Daoy (cell line): ENCODE measurements around the gene SMG6. TPM values are rescaled to one million over a fixed set of nuclear protein-coding genes. Genes with fewer than 3 reads are reported as not detected.
"Not testable (repeated sequence)": the region's sequence is repeated elsewhere in the genome, so short reads cannot be mapped to it uniquely, and the experiment has no call there.

Experiments
- DNase-seq: peaks from one replicate; pipeline ENCODE4 v3.0.0-alpha.2; 2015; ENCODE audit warnings: low read depth
- total RNA-seq: library from RNA; depleted of rRNA; stranded (reverse); fragments of >200 nt; shearing (Covaris generic); gene quantifications from 2 replicates; pipeline ENCODE4 v1.2.3, GENCODE V29; 2014

The SMG6 gene
- total RNA-seq, 1 experiment from 2014 or later, result 23.8 TPM

DNA sequence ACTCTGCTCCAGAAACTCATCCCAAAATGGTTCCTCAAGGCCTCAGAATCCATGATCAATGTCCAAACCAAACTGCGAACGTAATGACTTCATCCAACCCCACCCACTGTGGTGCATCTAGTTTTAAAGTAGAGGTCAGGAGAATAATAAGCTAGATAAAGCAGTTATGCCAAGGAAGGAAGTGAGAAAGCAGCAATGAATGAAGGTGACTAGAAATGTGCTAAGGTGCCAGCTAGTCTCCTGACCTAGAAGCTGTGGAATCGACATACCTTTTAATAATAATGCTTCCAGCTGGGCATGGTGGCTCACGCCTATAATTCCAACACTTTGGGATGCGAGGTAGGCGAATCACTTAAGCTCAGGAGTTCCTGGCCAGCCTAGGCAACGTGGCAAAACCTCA lies 99.2 kb downstream of the SMG6 start:
- DNase-seq, result no peak

DNA sequence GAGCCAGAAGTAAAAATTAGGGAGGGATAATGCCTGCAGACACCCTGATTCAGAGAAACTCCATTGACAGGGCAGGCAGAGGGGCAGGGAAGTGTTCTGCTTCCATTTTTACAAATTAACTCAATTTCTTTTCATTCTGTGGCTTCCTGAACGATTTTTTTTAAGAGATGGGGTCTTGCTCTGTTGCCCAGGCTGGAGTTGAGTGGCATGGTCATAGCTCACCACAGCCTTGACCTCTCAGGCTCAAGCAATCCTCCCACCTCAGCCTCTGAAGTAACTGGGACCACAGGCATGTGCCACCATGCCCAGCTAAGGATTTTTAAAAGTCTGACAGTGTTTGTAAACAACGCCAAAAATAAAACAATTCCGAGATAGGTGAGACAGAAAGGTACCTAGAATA lies 99.8 kb downstream of the SMG6 start:
- no peak for DNase-seq

DNA sequence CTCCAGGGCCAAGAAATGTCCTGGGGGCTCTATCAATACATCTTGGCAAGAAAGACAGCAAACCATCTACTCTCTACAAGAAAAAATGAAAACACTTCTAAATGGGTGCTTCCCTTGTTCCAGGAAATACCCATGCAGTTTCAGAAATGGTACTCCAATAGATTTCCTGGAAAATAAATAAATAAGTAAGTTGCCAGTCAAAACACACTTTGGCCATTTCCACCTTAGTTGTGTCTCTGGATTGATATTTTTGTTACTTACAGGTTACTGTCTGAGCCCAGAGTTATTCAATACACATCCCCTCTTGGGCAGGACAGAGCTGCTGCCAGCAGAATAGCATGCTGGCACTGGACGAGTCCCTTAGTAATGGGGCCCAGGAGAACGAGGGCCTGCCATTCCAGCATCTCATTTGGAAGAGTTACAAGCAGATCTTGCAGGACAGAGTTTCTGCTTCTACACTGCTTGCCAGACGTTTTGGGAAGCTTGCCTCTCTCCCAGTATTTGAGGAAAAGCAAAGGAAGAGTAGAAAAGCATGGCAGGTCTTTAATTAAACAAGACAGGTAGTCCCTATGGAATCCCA lies 100.5 kb downstream of the SMG6 start:
- DNase-seq, result no peak

DNA sequence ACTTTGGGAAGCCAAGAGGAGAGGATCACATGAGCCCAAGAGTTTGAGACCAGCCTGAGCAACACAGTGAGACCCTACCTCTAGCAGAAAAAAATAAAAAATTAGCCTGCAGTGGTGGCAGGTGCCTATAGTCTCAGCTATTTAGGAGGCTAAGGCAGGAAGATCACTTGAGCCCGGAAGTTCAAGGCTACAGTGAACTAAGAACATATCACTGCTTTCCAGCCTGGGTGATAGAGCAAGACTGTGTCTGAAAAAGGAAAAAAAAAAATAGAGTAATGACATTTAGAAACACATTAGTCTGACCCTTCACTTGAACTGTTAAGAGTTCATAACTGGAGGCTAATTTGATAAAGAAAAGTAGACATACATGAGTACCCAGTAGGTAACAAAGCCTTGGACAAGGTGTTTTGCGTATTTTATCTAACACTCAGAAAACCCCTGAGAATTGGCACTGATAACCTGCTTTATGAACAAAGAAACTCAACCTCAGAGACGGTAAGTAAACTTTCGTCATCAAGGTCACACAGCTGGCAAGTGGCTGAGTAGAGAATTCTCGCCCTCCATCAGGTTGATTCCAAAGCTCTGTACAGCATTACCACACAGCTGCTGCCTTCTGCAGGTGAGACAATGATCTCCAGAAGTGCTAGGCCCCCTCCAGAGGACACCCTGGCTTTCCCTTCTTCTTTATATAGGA lies 101.1 kb downstream of the SMG6 start:
- no peak for DNase-seq

DNA sequence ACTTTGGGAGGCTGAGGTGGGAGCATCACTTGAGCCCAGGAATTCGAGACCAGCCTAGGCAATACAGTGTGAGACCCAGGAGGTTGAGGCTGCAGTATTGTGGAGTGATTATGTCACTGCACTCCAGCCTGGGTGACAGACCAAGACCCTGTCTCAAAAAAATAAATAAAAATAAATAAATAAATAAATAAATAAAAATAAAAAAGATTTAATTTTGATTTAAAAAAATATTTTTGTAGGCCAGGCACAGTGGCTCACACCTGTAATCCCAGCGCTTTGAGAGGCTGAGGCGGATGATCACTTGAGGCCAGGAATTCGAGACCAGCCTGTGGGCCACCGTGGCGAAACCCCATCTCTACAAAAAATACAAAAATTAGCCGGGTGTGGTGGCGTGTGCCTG lies 104.2 kb downstream of the SMG6 start:
- not testable (repeated sequence) for DNase-seq

DNA sequence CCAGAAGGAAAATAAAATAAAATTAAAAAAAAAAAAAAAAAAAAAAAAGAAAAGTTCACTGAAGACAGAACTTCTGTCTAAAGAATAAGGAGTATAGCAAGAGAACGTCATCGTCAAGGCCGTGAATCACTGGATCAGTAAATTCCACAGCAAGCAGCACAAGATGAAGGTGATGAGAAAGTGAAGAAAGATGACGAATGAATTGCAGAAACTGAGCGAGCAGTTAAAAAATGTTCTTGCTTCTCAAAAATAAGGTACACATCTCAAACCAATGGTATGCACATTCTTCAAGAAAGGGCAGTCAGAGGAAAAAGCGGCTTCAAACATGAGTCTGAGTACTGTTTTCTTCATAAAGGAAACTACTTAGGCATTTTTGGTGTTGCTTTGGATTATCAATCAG lies 104.7 kb downstream of the SMG6 start:
- DNase-seq, result no peak

DNA sequence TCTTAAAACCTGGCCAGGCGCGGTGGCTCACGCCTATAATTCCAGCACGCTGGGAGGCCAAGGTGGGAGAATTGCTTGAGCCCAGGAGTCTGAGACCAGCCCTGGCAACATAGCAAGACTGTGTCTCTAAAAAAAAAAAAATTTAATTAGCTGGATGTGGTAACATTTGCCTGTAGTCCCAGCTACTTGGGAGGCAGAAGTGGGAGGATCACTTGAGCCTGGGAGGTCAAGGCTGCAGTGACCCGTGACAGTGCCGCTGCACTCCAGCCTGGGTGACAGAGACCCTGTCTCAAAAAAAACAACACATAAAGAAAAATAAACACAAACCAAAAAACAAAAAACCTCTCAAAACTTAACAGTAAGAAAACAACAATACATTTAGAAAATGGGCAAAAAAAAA lies 106.3 kb downstream of the SMG6 start:
- no peak for DNase-seq

DNA sequence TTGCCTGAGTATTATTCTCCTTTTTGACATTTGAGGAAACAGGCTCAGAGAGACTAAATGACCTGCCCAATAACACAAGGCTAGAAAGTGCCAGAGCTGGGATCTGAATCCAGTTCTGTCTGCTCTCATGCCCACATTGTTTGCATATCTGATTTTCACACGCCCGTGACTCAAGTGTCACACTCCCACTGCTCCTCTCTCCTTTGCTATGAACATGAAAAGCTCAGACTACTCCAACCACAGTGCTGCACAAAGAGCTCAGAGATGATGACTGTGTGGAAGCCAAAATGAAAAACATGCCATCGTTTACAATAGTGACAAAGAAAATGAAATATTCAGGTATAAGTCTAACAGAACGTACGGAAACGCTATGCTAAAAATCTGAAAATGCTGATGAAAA lies 107.9 kb downstream of the SMG6 start:
- DNase-seq, result peak; percentile 68

DNA sequence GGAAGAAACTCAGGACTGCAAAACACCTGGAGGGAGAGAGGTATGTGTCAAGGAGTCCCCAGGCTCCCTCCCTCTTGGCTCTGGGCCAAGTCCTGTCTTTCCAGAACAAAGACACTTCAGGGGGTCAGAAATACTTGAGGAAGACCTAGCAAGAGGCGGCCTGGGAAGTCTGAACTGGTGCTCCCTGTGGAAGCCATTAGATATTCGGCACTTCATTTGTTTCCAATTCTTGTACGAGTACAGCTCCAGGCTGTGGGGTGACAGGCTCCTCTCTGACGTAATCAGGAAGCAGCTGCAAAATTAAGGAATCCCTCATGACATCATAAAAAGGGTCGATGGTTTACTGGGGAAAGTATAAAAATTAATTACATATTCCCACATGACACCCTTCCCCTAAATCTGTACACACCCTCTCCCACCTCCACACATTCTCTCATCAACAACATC lies 108.7 kb downstream of the SMG6 start:
- DNase-seq, result no peak

DNA sequence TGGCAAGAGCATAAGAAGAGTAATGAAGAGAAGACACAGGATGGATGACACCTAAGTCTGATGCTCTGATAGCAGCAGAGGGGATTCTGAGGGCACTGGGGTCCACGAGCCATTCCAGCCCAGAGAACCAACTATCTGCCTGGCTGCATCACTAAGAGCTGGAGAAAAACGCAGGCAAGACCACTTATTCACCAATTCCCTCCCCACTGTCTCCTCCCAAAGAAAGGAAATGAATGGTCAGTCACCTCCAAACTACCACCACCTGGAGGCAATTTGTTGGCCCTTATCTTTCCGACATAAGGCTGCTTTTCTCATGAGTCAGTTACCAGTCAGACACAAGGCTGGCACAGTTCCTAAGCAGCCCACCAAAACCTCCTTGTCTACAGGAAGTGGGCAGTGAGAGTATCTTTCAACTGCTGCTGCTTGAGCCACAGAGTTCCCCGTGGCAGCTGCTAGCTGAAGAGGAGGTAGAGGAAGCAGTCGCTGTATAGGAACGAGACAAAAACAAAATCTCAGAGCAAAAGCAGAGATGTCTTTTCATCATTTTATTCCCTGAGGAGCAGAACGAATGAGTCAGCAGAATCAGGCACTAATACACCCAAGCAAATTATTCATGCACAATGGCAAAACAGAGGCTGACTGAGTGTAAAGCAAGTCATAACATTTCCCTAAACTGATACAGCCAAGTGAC lies 111.1 kb downstream of the SMG6 start:
- DNase-seq, result peak; percentile 97

DNA sequence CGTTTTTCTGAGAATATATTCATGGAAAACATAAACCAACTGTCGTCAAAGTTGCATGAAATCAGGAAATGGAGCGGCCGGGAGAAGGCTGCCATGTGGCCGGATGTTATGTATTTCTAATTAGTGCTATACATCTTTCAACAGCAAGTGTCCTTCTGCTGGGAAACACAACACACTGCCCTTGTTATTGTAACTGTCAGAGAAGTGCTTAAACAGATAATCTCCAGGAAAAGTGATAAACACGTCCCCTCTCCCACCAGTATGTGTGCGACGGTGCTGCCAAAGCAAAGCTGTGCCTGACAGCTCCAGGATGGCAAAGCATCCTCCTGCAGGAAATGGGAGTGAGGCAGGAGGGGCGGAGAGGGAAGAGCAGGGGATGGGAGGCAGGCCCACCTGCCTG lies 111.8 kb downstream of the SMG6 start:
- DNase-seq, result no peak

DNA sequence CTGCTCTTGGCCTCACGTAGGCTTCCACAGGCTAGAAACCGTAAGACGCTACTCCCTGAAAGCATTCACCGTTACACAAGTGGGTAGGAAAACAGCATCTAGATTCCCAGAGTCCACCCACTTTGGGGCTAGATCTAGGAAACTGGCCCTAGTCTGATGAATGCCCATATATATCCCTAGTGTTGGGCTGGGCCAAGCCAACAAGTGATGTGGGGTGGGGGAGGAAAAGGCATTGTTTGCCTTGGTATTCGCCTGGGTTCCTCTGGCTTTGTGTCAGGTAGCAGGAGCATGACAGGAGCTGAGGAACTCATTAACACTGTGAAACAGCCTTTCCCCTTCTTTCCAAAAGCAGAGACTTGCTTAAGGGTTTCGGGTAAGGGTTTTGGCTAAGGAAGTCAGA lies 112.4 kb downstream of the SMG6 start:
- no peak for DNase-seq

DNA sequence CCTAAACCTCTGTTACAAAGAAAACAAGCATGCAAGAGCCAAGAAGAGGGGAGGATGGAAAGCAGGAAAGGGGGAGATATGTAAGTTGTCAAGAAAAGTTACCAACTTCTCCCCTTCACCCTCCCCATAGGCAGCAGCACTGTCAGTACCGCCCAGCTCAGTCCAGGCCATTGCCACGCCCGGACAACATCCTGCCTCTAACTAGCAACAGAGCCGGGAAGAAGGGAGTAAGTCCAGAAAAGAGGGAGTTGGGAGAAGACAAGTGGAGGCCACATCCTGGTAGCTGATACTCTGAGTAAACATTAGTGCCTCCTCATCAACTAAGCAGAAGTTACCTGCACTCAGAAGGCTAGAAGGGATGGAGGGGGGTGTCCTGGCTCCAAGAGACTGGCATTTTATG lies 113.6 kb downstream of the SMG6 start:
- no peak for DNase-seq

DNA sequence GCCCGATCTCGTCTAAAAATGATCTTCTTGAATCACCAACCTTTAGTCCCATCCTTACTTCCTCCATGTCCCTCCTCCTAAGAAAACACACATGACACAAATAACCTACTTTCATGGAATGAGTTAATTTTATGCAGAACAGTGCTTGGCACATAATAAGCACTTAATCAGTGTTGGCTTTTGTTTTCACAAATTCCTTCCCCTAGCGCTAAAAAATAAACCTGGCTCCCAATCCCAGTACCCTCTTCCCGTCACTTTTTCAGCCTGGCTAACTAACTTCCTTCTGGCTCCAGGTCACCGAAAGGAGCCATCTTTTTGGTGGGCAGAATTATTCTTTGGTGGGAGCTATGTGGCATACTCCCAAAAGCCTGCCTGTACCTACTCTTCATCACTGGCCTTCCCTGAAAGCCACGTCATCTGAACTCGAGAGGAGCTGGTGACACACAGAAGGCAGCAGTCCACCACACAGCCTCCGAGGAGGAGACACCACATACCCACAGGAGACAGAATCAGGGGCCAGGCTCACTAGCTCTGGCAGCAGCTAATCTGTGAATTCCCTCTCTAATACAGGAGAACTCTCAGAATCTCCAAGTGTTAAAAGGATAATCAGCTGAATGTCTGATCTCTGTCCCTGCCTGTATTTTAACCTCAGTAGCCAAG lies 114.5 kb downstream of the SMG6 start:
- no peak for DNase-seq

DNA sequence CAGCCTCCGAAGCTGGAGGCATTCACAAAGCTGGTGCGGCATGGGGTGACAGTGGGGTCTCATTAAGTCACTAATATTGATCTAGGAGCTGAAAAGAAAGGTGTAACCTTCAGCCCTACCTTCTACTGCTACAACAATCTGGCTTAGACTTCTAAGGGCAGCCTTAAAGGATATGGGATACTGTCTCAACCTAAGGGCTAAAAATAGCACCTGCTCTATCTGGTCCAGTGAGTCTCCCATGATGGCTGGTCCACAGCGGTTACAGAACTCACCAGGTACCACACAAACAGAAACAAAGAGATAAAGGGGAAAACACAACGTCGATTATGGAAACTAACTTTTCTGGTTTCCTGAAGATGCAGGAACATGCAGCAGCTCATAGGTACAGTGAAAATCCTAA lies 115.8 kb downstream of the SMG6 start:
- DNase-seq, result no peak

DNA sequence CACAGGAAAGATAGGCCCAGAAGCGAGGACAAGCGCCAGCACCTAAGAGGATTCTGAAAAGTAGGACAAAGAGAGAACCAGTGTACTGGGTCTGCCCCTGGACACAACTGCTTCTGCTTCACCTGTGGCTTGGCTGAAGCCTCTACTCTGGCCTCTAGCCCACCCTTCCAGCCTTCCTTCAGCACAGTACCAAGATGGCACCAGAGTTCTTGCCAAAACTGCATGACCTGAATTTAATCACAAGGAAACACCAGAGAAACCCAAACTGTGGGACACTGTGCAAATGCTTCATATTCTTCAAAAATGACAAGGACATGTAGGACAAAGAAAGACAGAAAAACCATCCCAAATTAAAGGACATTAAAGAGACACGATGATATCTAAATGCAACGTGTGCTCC lies 116.6 kb downstream of the SMG6 start:
- DNase-seq, result no peak

DNA sequence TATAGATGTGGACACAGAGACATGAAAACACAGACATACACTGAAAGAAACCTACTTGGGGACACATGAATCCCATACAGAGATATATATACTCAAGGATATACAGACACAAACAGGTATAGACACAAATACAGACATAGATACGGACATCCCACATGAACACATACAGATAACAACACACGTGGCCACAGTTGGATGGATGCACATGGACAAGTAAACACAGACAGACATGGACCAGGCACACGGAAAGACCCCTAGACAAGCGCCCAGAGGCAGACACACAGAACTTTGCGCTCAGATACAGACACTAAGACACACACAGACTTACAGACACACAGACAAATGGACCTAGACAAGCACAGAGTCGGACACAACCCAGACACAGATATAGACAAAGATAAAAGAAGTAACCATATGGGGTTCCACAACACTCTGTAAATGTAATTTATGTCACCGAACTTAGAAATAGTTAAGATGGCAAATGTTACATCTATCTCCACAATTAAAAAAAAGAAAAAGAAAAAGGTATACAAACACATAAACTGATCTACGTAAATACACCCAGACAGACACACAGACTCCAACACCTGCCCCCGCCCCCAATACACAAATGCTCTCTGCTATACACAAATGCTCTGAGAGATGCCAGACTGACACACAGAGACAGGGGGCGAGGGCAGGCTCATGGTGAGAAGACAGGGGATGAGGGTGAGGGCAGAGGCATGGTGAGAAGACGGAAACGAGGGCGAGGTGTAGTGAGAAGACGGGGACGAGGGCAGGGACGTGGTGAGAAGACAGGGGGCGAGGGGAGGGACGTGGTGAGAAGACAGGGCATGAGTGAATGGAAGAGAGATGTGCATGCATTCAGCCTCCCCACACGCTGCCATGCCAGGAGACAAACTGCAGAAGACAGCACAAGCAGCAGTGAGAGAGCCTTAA lies 118.3 kb downstream of the SMG6 start:
- no peak for DNase-seq

DNA sequence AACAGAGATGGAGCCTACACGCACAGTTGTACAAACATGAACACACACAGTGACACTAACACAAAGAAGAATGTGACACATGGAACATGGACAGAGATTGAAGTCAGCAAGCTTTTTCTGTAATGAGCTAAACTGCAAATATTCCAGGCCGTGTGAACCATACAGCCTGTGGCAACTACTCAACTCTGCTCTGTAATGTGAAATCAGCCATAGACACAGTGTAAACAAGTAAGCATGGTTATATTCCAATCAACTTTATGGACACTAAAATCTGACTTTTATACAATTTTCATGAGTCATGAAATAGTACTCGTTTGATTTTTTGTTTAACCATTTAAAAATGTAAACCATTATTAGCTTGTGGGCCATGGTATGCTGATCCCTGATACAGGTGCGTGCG lies 120.2 kb downstream of the SMG6 start:
- no peak for DNase-seq

DNA sequence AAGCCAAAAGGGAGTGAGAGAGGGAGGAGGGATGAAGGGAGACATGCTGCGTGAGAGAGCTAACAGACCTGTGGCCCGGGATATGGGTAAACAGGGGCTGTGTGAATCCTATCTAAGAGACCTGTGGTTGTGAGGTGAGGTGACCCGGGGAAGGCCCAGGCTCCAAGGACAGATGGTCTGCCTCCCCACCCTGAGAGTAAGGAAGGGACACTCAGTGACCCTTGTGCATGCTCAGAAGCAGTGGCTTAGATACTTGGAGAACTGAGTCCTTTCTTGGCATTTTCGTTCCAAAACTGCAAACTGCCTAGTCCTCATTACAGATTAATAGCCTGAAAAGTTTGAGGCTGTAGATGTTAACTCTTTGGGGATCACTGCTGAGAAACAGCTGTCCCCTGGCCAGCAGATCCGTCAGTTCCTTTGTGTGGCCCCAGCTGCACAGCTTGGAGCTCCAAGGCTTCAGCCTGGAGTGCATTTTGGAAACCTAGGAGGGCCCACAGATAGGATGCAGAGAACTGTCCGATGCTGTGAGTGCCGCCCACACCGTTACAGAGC lies 121.6 kb downstream of the SMG6 start:
- DNase-seq, result no peak

DNA sequence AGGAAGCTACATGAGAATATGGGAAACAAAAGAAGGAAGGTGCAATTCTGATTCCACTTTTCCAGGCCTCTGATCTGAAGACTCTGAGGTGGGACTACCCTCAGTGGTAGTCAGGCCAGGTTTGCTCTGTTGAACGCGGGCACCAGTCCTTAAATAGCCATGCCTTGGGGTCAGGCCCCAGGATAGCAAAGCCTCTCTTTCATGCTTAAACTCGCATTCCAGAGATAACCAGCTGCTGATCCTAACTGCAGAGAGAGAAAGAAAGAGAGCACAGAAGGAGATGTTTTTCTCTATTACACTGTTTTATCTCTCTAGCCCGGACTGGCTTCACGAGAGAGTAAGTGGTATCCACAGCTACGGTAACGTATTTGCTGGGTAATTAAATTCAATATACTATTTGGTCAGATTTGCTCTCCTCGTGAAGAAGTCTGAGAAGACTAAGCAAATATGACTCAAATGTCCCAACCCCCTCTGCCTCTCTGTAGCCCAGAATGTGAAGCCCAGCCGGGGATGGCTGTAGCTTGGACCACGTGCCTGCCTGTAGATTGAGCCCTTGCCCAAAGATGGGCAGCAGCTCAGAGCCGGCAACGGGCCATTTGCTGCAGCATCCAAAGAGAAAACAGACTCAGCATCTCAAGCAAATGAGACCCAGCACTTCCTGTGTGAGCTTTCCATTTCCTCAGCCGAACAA lies 122.2 kb downstream of the SMG6 start:
- peak; percentile 63 for DNase-seq

DNA sequence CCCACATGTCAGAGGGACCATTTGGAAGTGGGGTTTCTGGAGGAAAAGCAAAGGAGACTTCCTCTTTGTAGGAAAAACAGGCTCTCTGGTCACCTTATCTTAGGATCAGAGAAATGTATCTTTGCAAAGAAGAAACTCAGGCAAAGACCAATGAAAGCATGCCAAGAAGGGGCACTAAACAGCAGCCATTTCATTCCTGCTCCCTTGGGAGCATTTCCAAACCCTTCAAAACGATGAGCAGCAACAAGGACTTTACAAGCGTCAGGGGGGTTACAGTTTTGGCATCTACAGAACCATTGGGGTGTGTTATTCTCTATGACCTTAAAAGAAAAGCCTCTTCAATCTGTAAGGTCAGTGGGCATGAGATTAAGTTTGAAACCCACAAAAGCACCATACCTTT lies 122.8 kb downstream of the SMG6 start:
- DNase-seq, result no peak
